ENCODE measurements around the gene CDK19.

CDK19 gene

GRCh38 chr6:110703010-110703905 lies 112.0 kb downstream of the CDK19 start:
- no peak for DNase-seq (ENCODE audit: low spot score)

- DNase-seq (ENCODE audit: low spot score), result no peak
These were observed 115.5 kb downstream of the CDK19 start for GRCh38 chr6:110699780-110700179.

- DNase-seq (ENCODE audit: low spot score), result no peak
These were observed 121.3 kb downstream of the CDK19 start for GRCh38 chr6:110693994-110694393.

- DNase-seq (ENCODE audit: low spot score), result no peak
These were observed 122.0 kb downstream of the CDK19 start for GRCh38 chr6:110693296-110693695.

- DNase-seq (ENCODE audit: low spot score), result no peak
These were observed 124.4 kb downstream of the CDK19 start for GRCh38 chr6:110690916-110691315.

- no peak for DNase-seq (ENCODE audit: low spot score)
These were observed 125.1 kb downstream of the CDK19 start for GRCh38 chr6:110690106-110690654.

- DNase-seq (ENCODE audit: low spot score), result no peak
These were observed 125.9 kb downstream of the CDK19 start for GRCh38 chr6:110689275-110689935.

- DNase-seq (ENCODE audit: low spot score), result no peak
These were observed 126.5 kb downstream of the CDK19 start for GRCh38 chr6:110688661-110689268.

GRCh38 chr6:110687326-110687725 lies 127.9 kb downstream of the CDK19 start:
- DNase-seq (ENCODE audit: low spot score), result no peak

- no peak for DNase-seq (ENCODE audit: low spot score)
These were observed 132.0 kb downstream of the CDK19 start for GRCh38 chr6:110683241-110683640.

GRCh38 chr6:110682460-110682853 lies 132.8 kb downstream of the CDK19 start:
- DNase-seq (ENCODE audit: low spot score), result no peak

GRCh38 chr6:110681543-110682459 lies 133.5 kb downstream of the CDK19 start:
- DNase-seq (ENCODE audit: low spot score), result no peak

- DNase-seq (ENCODE audit: low spot score), result no peak
These were observed 138.9 kb downstream of the CDK19 start for GRCh38 chr6:110676396-110676795.

GRCh38 chr6:110674096-110674495 lies 141.2 kb downstream of the CDK19 start:
- no peak for DNase-seq (ENCODE audit: low spot score)

- DNase-seq (ENCODE audit: low spot score), result no peak
These were observed 143.1 kb downstream of the CDK19 start for GRCh38 chr6:110672122-110672521.

- no peak for DNase-seq (ENCODE audit: low spot score)
These were observed 143.8 kb downstream of the CDK19 start for GRCh38 chr6:110671447-110671846.

GRCh38 chr6:110665600-110665999 lies 149.7 kb downstream of the CDK19 start:
- DNase-seq (ENCODE audit: low spot score), result no peak

- no peak for DNase-seq (ENCODE audit: low spot score)
These were observed 150.3 kb downstream of the CDK19 start for GRCh38 chr6:110664933-110665332.

GRCh38 chr6:110662490-110663211 lies 152.6 kb downstream of the CDK19 start:
- no peak for DNase-seq (ENCODE audit: low spot score)

GRCh38 chr6:110661414-110661813 lies 153.9 kb downstream of the CDK19 start:
- no peak for DNase-seq (ENCODE audit: low spot score)

Data from left forelimb (tissue), 1 donor.